ENCODE results near the gene NCBP2L.

GRCh38 chrX:107763647-107764046 lies 13.9 kb upstream of the NCBP2L start:
- TF ChIP-seq NFIC (IDR thresholded peaks at IDR 0.05) (no peak), FOXM1 (IDR thresholded peaks at IDR 0.05; ENCODE audit: borderline replicate concordance, low read depth) (no peak), YY1 (IDR thresholded peaks at IDR 0.05; ENCODE audit: low read depth) (no peak), EP300 (IDR thresholded peaks at IDR 0.05; ENCODE audit: borderline replicate concordance) (no peak), REST (IDR thresholded peaks at IDR 0.05; ENCODE audit: low read depth) (no peak), TAF1 (IDR thresholded peaks at IDR 0.05; ENCODE audit: low read depth) (no peak)
